OCI-LY3 (cell line): ENCODE results near the gene KLC1.

Source experiments
- EZH2phosphoT487 ChIP-seq: fragments of 200-600 bp; shearing (Covaris generic); IDR thresholded peaks from 2 replicates; pipeline ENCODE4 v1.6.1; 2018; ENCODE audit warnings: antibody characterized with exemption, mixed run types, low read depth
- TF ChIP-seq, protein P1 (sequence below): fragments of 200-600, 300-600 bp; sonication (generic); IDR thresholded peaks from 2 replicates; pipeline ENCODE4 v1.5.1; 2014; ENCODE audit warnings: antibody characterized with exemption, low read length, low read depth

DNA sequence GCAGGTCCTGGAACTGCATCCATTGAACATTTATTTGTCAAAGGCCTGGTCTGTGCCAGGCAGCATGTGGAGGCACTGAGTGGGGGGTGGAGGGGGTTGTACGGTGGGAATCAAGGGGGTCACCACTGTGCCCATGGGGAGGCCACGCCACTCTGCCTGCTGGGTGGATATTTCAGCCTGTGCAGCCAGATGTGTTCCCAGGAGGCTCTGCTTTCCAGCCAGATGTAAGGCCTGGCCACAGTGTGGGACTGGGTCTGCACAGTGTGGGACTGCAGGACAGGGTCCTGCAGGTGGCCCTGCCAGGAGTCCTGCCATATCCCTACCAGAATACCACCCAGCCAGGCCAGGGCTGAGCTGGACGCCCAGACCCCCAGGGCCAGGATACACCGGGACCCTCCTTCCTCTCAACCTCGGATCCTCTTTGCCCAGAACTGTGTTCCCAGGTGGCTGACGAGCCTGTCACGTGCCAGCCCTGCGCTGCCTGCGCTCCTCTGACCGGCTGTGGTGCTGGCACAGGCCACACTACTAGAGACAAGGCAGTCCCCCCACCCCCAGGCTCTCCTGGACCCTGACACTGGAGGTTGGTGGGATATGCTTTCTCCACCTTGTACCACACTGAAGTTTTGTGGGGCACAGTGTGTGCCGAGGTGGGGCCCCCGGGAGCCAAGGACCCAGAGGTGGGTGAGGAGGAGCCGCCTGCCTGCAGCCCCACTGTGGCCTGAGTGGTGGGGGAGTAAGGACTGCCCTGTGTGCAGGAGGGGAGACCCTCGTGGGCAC lies 68.8 kb downstream of the KLC1 start:
- TF ChIP-seq, protein P1, sequence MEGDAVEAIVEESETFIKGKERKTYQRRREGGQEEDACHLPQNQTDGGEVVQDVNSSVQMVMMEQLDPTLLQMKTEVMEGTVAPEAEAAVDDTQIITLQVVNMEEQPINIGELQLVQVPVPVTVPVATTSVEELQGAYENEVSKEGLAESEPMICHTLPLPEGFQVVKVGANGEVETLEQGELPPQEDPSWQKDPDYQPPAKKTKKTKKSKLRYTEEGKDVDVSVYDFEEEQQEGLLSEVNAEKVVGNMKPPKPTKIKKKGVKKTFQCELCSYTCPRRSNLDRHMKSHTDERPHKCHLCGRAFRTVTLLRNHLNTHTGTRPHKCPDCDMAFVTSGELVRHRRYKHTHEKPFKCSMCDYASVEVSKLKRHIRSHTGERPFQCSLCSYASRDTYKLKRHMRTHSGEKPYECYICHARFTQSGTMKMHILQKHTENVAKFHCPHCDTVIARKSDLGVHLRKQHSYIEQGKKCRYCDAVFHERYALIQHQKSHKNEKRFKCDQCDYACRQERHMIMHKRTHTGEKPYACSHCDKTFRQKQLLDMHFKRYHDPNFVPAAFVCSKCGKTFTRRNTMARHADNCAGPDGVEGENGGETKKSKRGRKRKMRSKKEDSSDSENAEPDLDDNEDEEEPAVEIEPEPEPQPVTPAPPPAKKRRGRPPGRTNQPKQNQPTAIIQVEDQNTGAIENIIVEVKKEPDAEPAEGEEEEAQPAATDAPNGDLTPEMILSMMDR, result no peak
- TF ChIP-seq EZH2phosphoT487, result no peak
